Measurements from ENCODE around the gene TNFSF13B.
"Not testable (repeated sequence)": the region's sequence is repeated elsewhere in the genome, so short reads cannot be mapped to it uniquely, and the experiment has no call there.

Gene TNFSF13B

GRCh38 chr13:108269601-108270328 is at the start of gene TNFSF13B:
Gene TNFSF13B, plus strand, starts transcription at chr13:108269718. Its CDS starts 178 bp downstream, at chr13:108269896.
- no peak for DNase-seq

- DNase-seq: peak; percentile 75
Measured at GRCh38 chr13:108220041-108220440, 49.5 kb upstream of the TNFSF13B start.

- no peak for DNase-seq
Measured at GRCh38 chr13:108223687-108224503, 45.6 kb upstream of the TNFSF13B start.

- no peak for DNase-seq
Measured at GRCh38 chr13:108225440-108225839, 44.1 kb upstream of the TNFSF13B start.

GRCh38 chr13:108226184-108226583 is 43.3 kb upstream of the TNFSF13B start:
- DNase-seq: peak; percentile 96

GRCh38 chr13:108227651-108228272 is 41.8 kb upstream of the TNFSF13B start:
- peak; percentile 64 for DNase-seq

GRCh38 chr13:108230377-108230776 is 39.1 kb upstream of the TNFSF13B start:
- DNase-seq: no peak

GRCh38 chr13:108249150-108249549 is 20.4 kb upstream of the TNFSF13B start:
- DNase-seq: no peak

GRCh38 chr13:108257248-108257647 is 12.3 kb upstream of the TNFSF13B start:
- DNase-seq: no peak

- DNase-seq: no peak
Measured at GRCh38 chr13:108263621-108264355, 5.7 kb upstream of the TNFSF13B start.

- DNase-seq: no peak
Measured at GRCh38 chr13:108266321-108266990, 3.1 kb upstream of the TNFSF13B start.

GRCh38 chr13:108267347-108267746 is 2.2 kb upstream of the TNFSF13B start:
- no peak for DNase-seq

GRCh38 chr13:108267855-108268254 is 1.7 kb upstream of the TNFSF13B start:
- not testable (repeated sequence) for DNase-seq

GRCh38 chr13:108268466-108269112 is 929 bp upstream of the TNFSF13B start:
- no peak for DNase-seq

- DNase-seq: no peak
Measured at GRCh38 chr13:108270442-108270841, 924 bp downstream of the TNFSF13B start.

GRCh38 chr13:108272333-108272732 is 2.8 kb downstream of the TNFSF13B start:
- no peak for DNase-seq

- no peak for DNase-seq
Measured at GRCh38 chr13:108273429-108274118, 4.1 kb downstream of the TNFSF13B start.

GRCh38 chr13:108274718-108275117 is 5.2 kb downstream of the TNFSF13B start:
- DNase-seq: no peak

GRCh38 chr13:108276060-108276459 is 6.5 kb downstream of the TNFSF13B start:
- no peak for DNase-seq

- no peak for DNase-seq
Measured at GRCh38 chr13:108278466-108278865, 8.9 kb downstream of the TNFSF13B start.

GRCh38 chr13:108281901-108282300 is 12.4 kb downstream of the TNFSF13B start:
- no peak for DNase-seq
